ENCODE data around the gene CD244.

Gene CD244

GRCh38 chr1:160846281-160846680 lies 16.4 kb downstream of the CD244 start:
- DNase-seq (ENCODE audit: low spot score) = no peak

DNA sequence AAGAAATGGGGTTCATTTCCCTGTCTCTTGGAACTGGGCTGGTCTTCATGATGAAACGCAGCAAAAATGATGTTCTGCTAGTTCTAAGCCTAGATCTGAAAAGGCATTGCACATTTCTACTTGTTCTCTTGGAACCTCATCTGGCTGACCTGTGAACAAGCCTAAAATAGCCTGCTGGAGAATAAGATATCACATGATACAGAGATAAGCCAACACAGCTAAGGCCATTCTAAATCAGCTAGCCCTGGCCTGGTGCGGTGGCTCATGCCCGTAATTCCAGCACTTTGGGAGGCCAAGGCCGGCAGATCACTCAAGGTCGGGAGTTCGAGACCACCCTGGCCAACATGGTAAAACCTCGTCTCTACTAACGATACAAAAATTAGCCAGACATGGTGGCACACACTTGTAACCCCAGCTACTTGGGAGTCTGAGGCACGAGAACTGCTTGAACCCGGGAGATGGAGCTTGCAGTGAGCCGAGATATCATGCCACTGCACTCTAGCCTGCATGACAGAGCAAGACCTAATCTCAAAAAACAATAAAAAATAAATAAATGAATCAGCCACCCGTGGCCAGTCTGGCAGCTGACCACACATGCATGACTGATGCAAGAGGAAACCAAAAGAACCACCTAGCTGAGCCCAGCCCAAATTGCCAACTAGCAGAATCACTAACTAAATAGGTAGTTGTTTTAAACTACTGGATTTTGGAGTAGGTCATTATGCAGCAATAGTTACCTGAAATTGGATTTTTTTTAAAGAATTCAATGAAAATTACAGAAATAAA lies 18.0 kb downstream of the CD244 start:
- DNase-seq (ENCODE audit: low spot score) = no peak

- DNase-seq (ENCODE audit: low spot score) = no peak
These were observed 21.6 kb downstream of the CD244 start for GRCh38 chr1:160841079-160841478.

GRCh38 chr1:160839746-160840145 lies 22.9 kb downstream of the CD244 start:
- DNase-seq (ENCODE audit: low spot score) = no peak

DNA sequence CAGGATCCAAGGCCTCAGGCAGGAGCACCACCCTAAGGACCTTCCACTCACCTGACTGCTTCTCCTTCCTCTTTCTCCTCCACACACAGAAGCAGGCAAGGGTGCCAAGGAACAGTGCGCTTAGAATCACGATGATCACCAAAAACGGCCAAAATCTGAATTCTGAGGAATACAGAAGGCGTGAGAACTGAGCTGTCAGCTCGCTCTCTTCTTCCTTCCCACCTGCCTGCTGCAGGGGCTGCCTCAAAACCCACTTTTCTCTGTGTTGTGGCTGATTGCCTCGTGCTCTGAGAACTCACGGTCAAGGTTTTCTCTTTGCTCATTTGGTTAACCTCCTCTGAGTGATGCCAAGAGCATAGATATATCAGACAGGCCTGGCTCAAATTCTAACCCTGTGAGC lies 23.8 kb downstream of the CD244 start:
- DNase-seq (ENCODE audit: low spot score) = no peak

DNA sequence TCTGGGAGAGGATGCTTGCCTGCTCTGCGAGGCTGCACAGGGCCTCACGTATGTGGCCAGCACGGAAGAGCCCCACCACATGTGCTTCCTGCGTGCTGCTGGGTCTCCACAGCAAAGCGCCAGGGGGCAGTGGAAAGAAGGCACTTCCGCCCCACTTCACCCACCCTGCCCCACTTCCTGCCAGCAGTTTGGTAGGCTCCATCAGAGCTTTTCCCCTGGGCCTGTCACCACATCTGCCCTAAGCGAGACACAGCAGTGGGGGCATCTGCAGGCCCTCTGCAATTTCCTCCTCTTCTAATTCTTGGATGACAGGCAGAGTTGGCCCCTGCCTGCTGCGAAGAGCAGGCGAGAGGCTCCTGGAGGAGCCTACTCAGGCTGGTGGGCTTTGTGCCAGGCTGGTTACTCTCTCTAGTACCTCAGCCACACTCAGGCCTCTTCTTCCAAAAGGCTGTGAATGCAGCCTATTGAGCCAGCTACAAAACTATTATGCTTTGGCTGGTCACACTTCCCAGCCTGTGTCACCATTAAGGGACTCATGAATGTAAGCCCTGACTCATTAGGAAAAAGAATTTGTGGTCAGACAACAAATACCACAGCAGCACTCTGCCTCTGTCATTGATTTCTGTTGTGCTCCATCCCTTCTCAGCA lies 25.0 kb downstream of the CD244 start:
- peak; percentile 70 for DNase-seq (ENCODE audit: low spot score)

DNA sequence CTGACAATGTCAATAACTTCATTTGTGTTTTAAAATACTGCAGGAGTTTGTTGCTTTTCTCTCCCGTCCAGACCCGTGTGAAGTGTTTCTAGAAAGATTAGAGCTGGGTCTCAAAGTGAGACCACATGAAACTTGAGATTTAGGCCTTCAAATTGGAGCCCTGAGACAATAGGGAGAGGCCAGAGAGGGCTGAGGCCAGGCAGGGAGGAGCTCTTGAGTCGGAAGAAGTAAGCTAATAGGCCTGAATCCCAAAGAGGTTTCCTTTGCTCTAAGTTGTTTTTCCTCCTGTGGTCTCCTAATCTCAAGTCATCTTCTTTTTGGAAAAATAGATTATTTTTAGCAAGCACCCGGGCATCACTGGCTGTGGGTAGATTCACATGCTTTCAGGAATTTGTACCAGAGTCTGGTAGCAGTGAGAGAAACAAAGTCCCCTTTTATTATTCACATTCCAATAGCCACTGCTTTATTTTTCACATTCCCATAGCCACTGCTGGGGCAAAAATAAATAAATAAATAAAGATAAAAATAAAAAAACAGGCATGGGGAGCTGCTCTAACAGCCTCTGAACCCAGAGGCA lies 25.6 kb downstream of the CD244 start:
- peak; percentile 79 for DNase-seq (ENCODE audit: low spot score)

- DNase-seq (ENCODE audit: low spot score) = no peak
These were observed 26.1 kb downstream of the CD244 start for GRCh38 chr1:160836561-160836960.

- no peak for DNase-seq (ENCODE audit: low spot score)
These were observed 26.9 kb downstream of the CD244 start for GRCh38 chr1:160835751-160836150.

GRCh38 chr1:160834945-160835565 lies 27.6 kb downstream of the CD244 start:
- peak; percentile 58 for DNase-seq (ENCODE audit: low spot score)

- peak; percentile 68 for DNase-seq (ENCODE audit: low spot score)
These were observed 32.1 kb downstream of the CD244 start for GRCh38 chr1:160830321-160831153.

GRCh38 chr1:160829766-160830165 lies 32.9 kb downstream of the CD244 start:
- DNase-seq (ENCODE audit: low spot score) = no peak

DNA sequence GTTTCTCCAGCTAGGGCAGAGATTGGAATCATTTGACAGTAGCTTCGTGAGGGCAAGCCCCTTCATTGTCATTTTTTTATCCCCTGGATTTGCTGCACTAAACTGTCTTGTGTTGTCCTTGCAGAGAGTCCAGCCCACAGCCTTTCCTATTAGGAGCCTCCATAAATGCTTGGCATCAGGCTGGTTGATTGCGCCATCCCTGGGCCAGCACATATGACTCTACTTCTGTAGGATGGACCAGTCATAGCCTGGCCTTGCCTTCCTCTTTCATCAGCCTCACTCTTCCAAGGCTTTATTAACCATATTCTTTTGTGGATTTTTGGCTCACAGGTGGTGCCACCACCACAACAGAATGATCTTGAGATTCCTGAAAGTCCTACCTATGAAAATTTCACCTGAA lies 35.3 kb downstream of the CD244 start:
- no peak for DNase-seq (ENCODE audit: low spot score)

- no peak for DNase-seq (ENCODE audit: low spot score)
These were observed 36.1 kb downstream of the CD244 start for GRCh38 chr1:160826546-160826945.

DNA sequence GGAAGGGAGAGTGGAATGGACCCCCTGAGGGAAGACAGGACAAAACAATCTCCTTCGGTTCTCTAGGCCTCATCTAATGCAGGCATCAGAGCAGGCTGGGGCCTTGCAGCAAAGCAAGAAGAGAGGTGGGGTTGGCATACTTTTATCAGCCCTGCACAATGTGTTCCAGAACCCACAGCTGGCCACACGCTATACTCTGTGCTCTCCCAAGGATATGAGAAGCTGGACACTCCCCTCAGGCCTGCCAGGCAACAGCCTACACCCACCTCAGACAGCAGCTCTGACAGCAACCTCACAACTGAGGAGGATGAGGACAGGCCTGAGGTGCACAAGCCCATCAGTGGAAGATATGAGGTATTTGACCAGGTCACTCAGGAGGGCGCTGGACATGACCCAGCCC lies 39.4 kb downstream of the CD244 start:
- DNase-seq (ENCODE audit: low spot score) = no peak

GRCh38 chr1:160821627-160822026 lies 41.1 kb downstream of the CD244 start:
- no peak for DNase-seq (ENCODE audit: low spot score)

DNA sequence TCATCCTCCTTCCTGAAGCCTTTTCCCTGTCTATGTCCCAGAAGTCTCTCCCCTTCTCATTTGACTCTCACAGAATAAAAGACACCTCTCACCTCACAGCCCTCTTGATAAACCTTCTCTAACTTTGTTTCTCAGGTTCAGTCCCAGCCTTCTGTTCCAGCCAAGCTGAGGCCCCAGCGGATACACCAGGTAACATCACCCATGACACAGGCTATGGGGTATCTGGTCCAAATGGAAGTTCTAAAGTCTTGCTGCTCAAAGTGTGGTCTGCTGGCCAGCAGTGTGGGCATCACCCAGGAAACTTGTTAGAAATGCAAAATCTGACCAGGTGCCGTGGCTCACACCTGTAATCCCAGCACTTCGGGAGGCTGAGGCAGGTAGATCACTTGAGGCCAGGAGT lies 43.5 kb downstream of the CD244 start:
- DNase-seq (ENCODE audit: low spot score) = no peak

- DNase-seq (ENCODE audit: low spot score) = no peak
These were observed 44.3 kb downstream of the CD244 start for GRCh38 chr1:160818207-160818937.

GRCh38 chr1:160814856-160815255 lies 47.8 kb downstream of the CD244 start:
- DNase-seq (ENCODE audit: low spot score) = no peak

DNA sequence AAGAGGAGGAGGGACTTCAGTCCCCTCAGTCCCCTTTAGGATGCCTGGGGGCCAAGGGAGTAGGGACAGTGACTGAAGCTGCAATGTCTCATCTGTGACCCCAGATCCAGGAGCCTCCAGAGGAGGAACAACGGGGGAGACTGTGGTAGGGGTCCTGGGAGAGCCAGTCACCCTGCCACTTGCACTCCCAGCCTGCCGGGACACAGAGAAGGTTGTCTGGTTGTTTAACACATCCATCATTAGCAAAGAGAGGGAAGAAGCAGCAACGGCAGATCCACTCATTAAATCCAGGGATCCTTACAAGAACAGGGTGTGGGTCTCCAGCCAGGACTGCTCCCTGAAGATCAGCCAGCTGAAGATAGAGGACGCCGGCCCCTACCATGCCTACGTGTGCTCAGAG lies 48.4 kb downstream of the CD244 start:
- no peak for DNase-seq (ENCODE audit: low spot score)

GRCh38 chr1:160813215-160813614 lies 49.5 kb downstream of the CD244 start:
- no peak for DNase-seq (ENCODE audit: low spot score)

All from COLO829 (cell line).